Astrocyte of the cerebellum (primary cell): Measurements from ENCODE around the gene CAPN8.

Experiments used
- DNase-seq: peaks from one replicate; pipeline ENCODE4 v3.0.0-alpha.2; 2011; ENCODE audit warnings: low read depth
- H3K4me3 ChIP-seq: 2 replicates; pipeline ENCODE4 v1.5.1; 2011; ENCODE audit warnings: mild to moderate bottlenecking, low read depth, low read length, moderate library complexity
- in situ Hi-C: cut with HindIII; loops from 2 replicates; pipeline ENCODE4 v1.10.0; 2017; ENCODE audit warnings: low sequenced_read_pairs
- TF ChIP-seq, protein P1 (sequence below): IDR thresholded peaks from 2 replicates; pipeline ENCODE4 v1.5.1; 2012; ENCODE audit warnings: low read length, low read depth, moderate library complexity, mild to moderate bottlenecking; ENCODE audit errors: missing control alignments

The CAPN8 gene

DNA sequence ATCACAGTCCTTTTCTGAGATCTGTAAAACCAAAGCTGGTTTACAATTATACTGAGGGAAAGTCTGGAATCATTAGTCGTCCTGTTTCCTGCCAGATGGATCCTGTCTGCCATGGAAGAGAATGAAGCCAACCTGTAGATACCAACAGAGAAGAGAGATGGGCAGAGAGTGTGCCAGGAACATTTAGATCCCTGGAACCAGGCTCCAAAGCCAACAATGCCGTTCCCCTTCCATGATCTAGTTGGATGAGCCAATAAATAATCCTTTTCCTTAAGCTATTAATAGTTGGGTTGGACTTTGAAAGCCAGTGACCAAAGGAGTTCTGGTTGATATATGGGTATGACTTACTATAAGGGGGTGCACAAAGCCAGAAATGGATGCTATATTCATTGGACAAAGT is 15.0 kb downstream of the CAPN8 start:
- TF ChIP-seq, protein P1, sequence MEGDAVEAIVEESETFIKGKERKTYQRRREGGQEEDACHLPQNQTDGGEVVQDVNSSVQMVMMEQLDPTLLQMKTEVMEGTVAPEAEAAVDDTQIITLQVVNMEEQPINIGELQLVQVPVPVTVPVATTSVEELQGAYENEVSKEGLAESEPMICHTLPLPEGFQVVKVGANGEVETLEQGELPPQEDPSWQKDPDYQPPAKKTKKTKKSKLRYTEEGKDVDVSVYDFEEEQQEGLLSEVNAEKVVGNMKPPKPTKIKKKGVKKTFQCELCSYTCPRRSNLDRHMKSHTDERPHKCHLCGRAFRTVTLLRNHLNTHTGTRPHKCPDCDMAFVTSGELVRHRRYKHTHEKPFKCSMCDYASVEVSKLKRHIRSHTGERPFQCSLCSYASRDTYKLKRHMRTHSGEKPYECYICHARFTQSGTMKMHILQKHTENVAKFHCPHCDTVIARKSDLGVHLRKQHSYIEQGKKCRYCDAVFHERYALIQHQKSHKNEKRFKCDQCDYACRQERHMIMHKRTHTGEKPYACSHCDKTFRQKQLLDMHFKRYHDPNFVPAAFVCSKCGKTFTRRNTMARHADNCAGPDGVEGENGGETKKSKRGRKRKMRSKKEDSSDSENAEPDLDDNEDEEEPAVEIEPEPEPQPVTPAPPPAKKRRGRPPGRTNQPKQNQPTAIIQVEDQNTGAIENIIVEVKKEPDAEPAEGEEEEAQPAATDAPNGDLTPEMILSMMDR, result no peak
- in situ Hi-C loops, result no loop called here
- H3K4me3 ChIP-seq, result no peak overlapping the region
- no peak for DNase-seq

DNA sequence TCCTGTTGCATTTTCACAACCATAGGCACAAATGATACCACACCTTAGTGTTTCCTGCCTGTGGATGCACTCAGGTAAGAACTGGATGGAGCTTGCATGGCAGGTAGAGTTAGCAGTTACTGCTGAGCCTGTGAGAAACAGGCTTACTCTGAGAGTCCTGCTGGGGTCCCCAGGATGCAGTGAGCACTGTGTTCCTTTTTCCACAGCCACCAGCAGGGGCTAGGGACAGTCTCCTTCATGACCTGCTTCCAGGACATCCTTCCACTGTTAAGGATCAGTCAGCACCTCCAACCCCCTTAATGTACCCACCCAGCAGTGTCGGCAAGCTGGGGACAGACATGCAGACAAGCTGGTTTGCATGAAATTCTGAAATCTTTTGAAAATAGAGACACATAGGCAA is 16.3 kb downstream of the CAPN8 start:
- H3K4me3 ChIP-seq, result no peak overlapping the region
- in situ Hi-C loops, result no loop called here
- TF ChIP-seq, protein P1, result no peak
- DNase-seq, result no peak

DNA sequence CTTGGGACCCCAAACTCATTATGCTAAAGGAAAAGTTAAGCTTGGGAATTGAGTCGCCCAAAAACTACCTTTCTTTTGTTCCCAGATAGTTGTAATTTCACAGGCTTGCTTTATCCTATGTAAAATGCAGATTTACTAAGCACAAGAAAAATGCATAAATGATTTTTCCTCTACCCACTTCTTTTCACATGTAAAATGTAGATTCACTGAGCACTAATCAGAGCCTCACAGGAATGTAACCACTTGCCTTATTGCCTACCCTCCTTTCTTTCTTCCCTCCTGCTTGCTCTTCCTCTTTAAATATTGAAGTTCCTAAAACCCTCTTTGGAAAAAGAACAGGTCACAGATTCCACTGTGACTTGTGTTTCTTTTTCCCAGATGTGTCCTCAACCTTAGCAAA is 18.3 kb downstream of the CAPN8 start:
- in situ Hi-C loops, result no loop called here
- DNase-seq, result no peak
- TF ChIP-seq, protein P1, result no peak
- H3K4me3 ChIP-seq, result no peak overlapping the region

DNA sequence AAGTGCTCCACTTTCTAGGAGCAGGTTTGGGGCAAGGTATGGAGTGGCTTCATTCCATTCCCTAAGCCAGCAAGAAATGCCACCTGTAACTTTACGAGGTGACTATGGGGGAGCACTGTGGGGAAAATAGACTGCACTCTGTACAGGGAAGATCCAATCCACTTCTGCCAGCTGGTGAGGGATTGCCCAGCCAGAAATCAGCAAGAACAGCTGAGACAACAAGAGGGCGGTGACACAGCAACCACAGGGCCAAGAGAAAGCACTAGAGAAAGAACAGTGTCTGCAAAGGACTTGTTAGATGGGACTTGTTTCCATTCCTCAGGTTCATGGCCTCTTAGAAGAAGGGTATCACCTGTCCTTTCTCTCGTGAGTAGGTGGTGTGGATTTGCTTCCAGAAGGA is 19.6 kb downstream of the CAPN8 start:
- in situ Hi-C loops, result no loop called here
- TF ChIP-seq, protein P1, result no peak
- no peak for DNase-seq
- no peak overlapping the region for H3K4me3 ChIP-seq

DNA sequence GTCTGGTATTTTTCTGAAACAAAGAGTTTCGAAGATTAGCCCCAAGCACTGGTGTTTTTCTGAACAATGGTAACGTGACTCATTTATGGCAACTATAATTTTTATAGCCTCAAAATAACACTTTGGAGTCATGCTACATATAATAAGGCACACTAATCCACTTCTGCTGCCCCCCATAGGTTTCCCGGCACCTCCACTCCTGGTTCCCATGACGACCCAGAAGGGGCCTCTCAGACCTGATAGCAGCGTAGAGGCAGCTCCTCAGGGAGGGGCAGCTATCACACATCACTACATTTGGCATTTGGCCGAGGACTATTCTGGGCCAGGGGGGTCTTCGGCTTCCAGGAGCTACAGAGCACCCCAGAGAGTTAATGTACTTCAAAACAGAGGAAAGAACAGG is 23.3 kb downstream of the CAPN8 start:
- TF ChIP-seq, protein P1, result no peak
- in situ Hi-C loops, result no loop called here
- DNase-seq, result no peak

DNA sequence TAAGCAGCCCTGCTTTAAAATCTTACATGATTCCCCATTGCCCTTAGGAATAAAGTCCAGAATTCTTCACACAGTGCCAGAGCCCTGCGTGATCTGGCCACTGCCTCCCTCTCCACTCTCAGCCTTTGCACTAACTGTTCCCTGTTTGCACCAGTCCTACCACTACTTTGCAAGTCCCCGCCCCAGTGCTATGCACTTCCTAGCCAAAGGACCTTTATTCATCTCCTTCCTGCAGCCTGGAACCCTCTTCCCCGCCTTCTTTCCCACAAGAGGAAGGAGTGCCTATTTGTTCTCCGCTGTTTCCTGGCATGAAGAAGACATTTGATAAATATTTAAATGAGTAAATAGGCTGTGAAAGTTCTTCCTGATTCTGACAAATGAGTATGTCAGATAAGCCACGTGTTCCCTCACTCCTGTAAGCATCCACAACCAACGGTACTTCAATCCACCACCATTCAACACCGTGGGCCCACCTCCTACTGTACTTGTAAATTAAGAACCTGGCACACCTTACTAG is 23.9 kb downstream of the CAPN8 start:
- in situ Hi-C loops, result no loop called here
- H3K4me3 ChIP-seq, result no peak overlapping the region
- TF ChIP-seq, protein P1, result no peak
- DNase-seq, result no peak

More for the DNA sequence above, 23.3 kb downstream of the CAPN8 start:
- H3K4me3 ChIP-seq, result no peak overlapping the region

DNA sequence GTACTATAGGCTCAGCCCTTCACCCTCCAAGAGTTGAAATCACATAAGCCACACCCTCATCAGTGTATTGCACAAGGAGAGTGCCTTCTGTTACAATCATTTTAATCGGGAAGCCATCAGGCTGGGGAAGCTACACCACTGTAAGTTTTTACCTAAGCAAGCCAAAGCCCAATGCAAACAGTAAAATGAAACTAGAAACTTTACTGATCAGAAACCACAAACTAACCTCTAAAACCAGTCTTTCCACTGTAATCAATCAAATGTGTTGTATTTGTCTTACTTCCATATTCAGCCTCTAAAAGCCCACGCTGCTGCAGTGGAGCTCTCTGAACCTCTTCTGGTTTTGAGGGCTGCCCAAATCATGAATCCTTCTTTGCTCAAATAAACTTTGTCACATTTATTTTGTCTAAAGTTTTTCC is 26.2 kb downstream of the CAPN8 start:
- no peak for DNase-seq
- in situ Hi-C loops, result no loop called here
- TF ChIP-seq, protein P1, result no peak
- H3K4me3 ChIP-seq, result no peak overlapping the region
